NCI-H345 treated with DMSO at 0.1 percent for 48 hours (cell line): ENCODE data around the gene RASGRF1.
"Not testable (repeated sequence)": the region's sequence is repeated elsewhere in the genome, so short reads cannot be mapped to it uniquely, and the experiment has no call there.

Experiments used
- DNase-seq: peaks from one replicate; lab custom pipeline; 2025; ENCODE audit not compliant: unreplicated experiment; lab: John Stamatoyannopoulos, UW

RASGRF1 gene

GRCh38 chr15:78933823-78934654, 156.5 kb downstream of the RASGRF1 start:
- DNase-seq: no peak

- DNase-seq: no peak
These were observed 157.3 kb downstream of the RASGRF1 start for GRCh38 chr15:78933187-78933822.

- DNase-seq: no peak
These were observed 158.2 kb downstream of the RASGRF1 start for GRCh38 chr15:78932258-78932808.

GRCh38 chr15:78931439-78932257, 158.9 kb downstream of the RASGRF1 start:
- DNase-seq: no peak

- DNase-seq: no peak
These were observed 159.8 kb downstream of the RASGRF1 start for GRCh38 chr15:78930577-78931388.

GRCh38 chr15:78929536-78930264, 160.9 kb downstream of the RASGRF1 start:
- no peak for DNase-seq

GRCh38 chr15:78928616-78929093, 161.9 kb downstream of the RASGRF1 start:
- DNase-seq: no peak

- not testable (repeated sequence) for DNase-seq
These were observed 162.4 kb downstream of the RASGRF1 start for GRCh38 chr15:78928176-78928575.

- no peak for DNase-seq
These were observed 163.3 kb downstream of the RASGRF1 start for GRCh38 chr15:78927077-78927790.

GRCh38 chr15:78925956-78926743, 164.4 kb downstream of the RASGRF1 start:
- DNase-seq: no peak

GRCh38 chr15:78925076-78925624, 165.4 kb downstream of the RASGRF1 start:
- DNase-seq: no peak

GRCh38 chr15:78923480-78924360, 166.9 kb downstream of the RASGRF1 start:
- DNase-seq: no peak

GRCh38 chr15:78923015-78923414, 167.6 kb downstream of the RASGRF1 start:
- no peak for DNase-seq

GRCh38 chr15:78922527-78922926, 168.1 kb downstream of the RASGRF1 start:
- no peak for DNase-seq

- no peak for DNase-seq
These were observed 168.6 kb downstream of the RASGRF1 start for GRCh38 chr15:78921940-78922339.

- DNase-seq: no peak
These were observed 169.1 kb downstream of the RASGRF1 start for GRCh38 chr15:78921517-78921916.

GRCh38 chr15:78917888-78918287, 172.7 kb downstream of the RASGRF1 start:
- DNase-seq: no peak
